Measurements from ENCODE around the gene PHOX2A. TPM values are rescaled to one million over a fixed set of nuclear protein-coding genes. Genes with fewer than 3 reads are reported as not detected.

The PHOX2A gene
- total RNA-seq, 1 experiment from 2014 or later = not detected

GRCh38 chr11:72259490-72259889 is 15.5 kb upstream of the PHOX2A start:
- H3K4me1 Mint-ChIP-seq (ENCODE audit: low read depth, unreplicated experiment) = no peaks in the 10 kb centered on the region
- TF ChIP-seq CTCF (IDR thresholded peaks at IDR 0.05; ENCODE audit: insufficient read depth in 1 of 2, low read depth in 1 of 2, low read length in 1 of 2, severe bottlenecking in 1 of 2, unreplicated experiment in 1 of 2) = no peak
- no peaks in the 10 kb centered on the region for H3K36me3 Mint-ChIP-seq (ENCODE audit: insufficient read depth, unreplicated experiment)
- no peak for DNase-seq
- peaks cover under 1% of the 10 kb centered on the region; the same call in 1 of the 2 replicates for H3K9me3 ChIP-seq
- ChIA-PET CTCF (no interaction called here), POLR2A (interaction anchor here (0.6 kb wide), 1 partner anchor 126 kb away, joined by 3 read pairs; no protein-coding TSS in a partner anchor)
- no peaks in the 10 kb centered on the region for H3K9me3 Mint-ChIP-seq (ENCODE audit: unreplicated experiment)
- no TSS peak for BruUV-seq (replicated peaks)
- H3K27ac Mint-ChIP-seq (ENCODE audit: unreplicated experiment) = no peak overlapping the region
- H3K27me3 Mint-ChIP-seq (ENCODE audit: insufficient read depth, unreplicated experiment) = peaks cover 10% of the 10 kb centered on the region
- no peak overlapping the region for H3K4me3 Mint-ChIP-seq (ENCODE audit: unreplicated experiment)
- intact Hi-C loops (cut with micrococcal nuclease; ENCODE audit: unreplicated experiment) = no loop called here
- H3K4me1 ChIP-seq = no peaks in the 10 kb centered on the region
- H3K27me3 ChIP-seq (replicated peaks; ENCODE audit: control insufficient read depth, insufficient read depth, low read length) = no peaks in the 10 kb centered on the region
- H3K36me3 ChIP-seq (ENCODE audit: control insufficient read depth, insufficient read depth, low read length) = no peaks in the 10 kb centered on the region
- no peak overlapping the region for H3K4me3 ChIP-seq (ENCODE audit: low read depth, low read length)

GRCh38 chr11:72257570-72257969 is 13.6 kb upstream of the PHOX2A start:
- no peak overlapping the region for H3K4me3 ChIP-seq (ENCODE audit: low read depth, low read length)
- no peak overlapping the region for H3K27ac Mint-ChIP-seq (ENCODE audit: unreplicated experiment)
- POLR2A ChIA-PET = no interaction called here
- intact Hi-C loops (cut with micrococcal nuclease; ENCODE audit: unreplicated experiment) = no loop called here
- H3K27me3 Mint-ChIP-seq (ENCODE audit: insufficient read depth, unreplicated experiment) = peaks cover 7% of the 10 kb centered on the region
- no peak for DNase-seq
- no peak for TF ChIP-seq CTCF (IDR thresholded peaks at IDR 0.05; ENCODE audit: insufficient read depth in 1 of 2, low read depth in 1 of 2, low read length in 1 of 2, severe bottlenecking in 1 of 2, unreplicated experiment in 1 of 2)
- no peaks in the 10 kb centered on the region for H3K9me3 Mint-ChIP-seq (ENCODE audit: unreplicated experiment)
- CTCF ChIA-PET = no interaction called here
- BruUV-seq (replicated peaks) = no TSS peak
- H3K36me3 Mint-ChIP-seq (ENCODE audit: insufficient read depth, unreplicated experiment) = no peaks in the 10 kb centered on the region
- H3K4me3 Mint-ChIP-seq (ENCODE audit: unreplicated experiment) = no peak overlapping the region
- peaks cover 10% of the 10 kb centered on the region; the same call in 1 of the 2 replicates for H3K9me3 ChIP-seq
- no peaks in the 10 kb centered on the region for H3K36me3 ChIP-seq (ENCODE audit: control insufficient read depth, insufficient read depth, low read length)
- no peaks in the 10 kb centered on the region for H3K4me1 ChIP-seq
- no peaks in the 10 kb centered on the region for H3K27me3 ChIP-seq (replicated peaks; ENCODE audit: control insufficient read depth, insufficient read depth, low read length)
- no peaks in the 10 kb centered on the region for H3K4me1 Mint-ChIP-seq (ENCODE audit: low read depth, unreplicated experiment)

GRCh38 chr11:72254299-72254993 is 10.5 kb upstream of the PHOX2A start:
- Histone ChIP-seq H3K9me3 (peaks cover 10% of the 10 kb centered on the region; the same call in 1 of the 2 replicates), H3K27me3 (replicated peaks; ENCODE audit: control insufficient read depth, insufficient read depth, low read length) (no peaks in the 10 kb centered on the region), H3K4me1 (no peaks in the 10 kb centered on the region), H3K36me3 (ENCODE audit: control insufficient read depth, insufficient read depth, low read length) (no peaks in the 10 kb centered on the region), H3K4me3 (ENCODE audit: low read depth, low read length) (no peak overlapping the region)
- no peak overlapping the region for H3K4me3 Mint-ChIP-seq (ENCODE audit: unreplicated experiment)
- H3K36me3 Mint-ChIP-seq (ENCODE audit: insufficient read depth, unreplicated experiment) = no peaks in the 10 kb centered on the region
- no peaks in the 10 kb centered on the region for H3K9me3 Mint-ChIP-seq (ENCODE audit: unreplicated experiment)
- H3K27ac Mint-ChIP-seq (ENCODE audit: unreplicated experiment) = no peak overlapping the region
- POLR2A ChIA-PET = no interaction called here
- H3K27me3 Mint-ChIP-seq (ENCODE audit: insufficient read depth, unreplicated experiment) = peaks cover 7% of the 10 kb centered on the region
- intact Hi-C loops (cut with micrococcal nuclease; ENCODE audit: unreplicated experiment) = no loop called here
- no peaks in the 10 kb centered on the region for H3K4me1 Mint-ChIP-seq (ENCODE audit: low read depth, unreplicated experiment)
- no peak for TF ChIP-seq CTCF (IDR thresholded peaks at IDR 0.05; ENCODE audit: insufficient read depth in 1 of 2, low read depth in 1 of 2, low read length in 1 of 2, severe bottlenecking in 1 of 2, unreplicated experiment in 1 of 2)
- BruUV-seq (replicated peaks) = no TSS peak
- CTCF ChIA-PET = no interaction called here
- DNase-seq = no peak

All from Caco-2 (cell line).